ENCODE data around the gene GABPA. TPM values are rescaled to one million over a fixed set of nuclear protein-coding genes. Genes with fewer than 3 reads are reported as not detected.

The GABPA gene
- total and polyA plus RNA-seq, 9 of the 15 experiments (the other 6 are each of a cell fraction or from before 2014, with no cell fraction given) = 8.9 to 35.7 (median 22.8) TPM

GRCh38 chr21:25750085-25750484, 15.3 kb downstream of the GABPA start:
- 88% methylated on average over 6 of the region's 6 CpGs for WGBS (ENCODE audit: insufficient coverage, low coverage, missing lambda C conversion rate)
- no peak for DNase-seq (ENCODE audit: extremely low read depth in 1 of 4, low spot score in 3 of 4)

GRCh38 chr21:25752416-25752815, 17.6 kb downstream of the GABPA start:
- BruUV-seq (replicated peaks) = no TSS peak
- no peaks in the 10 kb centered on the region for H3K9me1 ChIP-seq (ENCODE audit: control insufficient read depth, insufficient read depth, low read length)
- no peak for TF ChIP-seq MCM3 (IDR thresholded peaks at IDR 0.05)
- TF ChIP-seq RBBP5 (IDR thresholded peaks at IDR 0.05; ENCODE audit: borderline replicate concordance, insufficient read depth, low read length, poor library complexity, severe bottlenecking) = no peak
- no peak for TF ChIP-seq CXXC5 (CRISPR knock-in tag; IDR thresholded peaks at IDR 0.05)
- FAIRE-seq (no peak), DNase-seq (ENCODE audit: extremely low read depth in 1 of 4, low spot score in 3 of 4) (no peak), ATAC-seq (no peak)
- no peak overlapping the region for H3K4me2 ChIP-seq (ENCODE audit: insufficient read depth, low read length)
- H3K9me3 ChIP-seq (replicated peaks; ENCODE audit: control insufficient read depth, insufficient read depth, low read depth, low read length) = no peaks in the 10 kb centered on the region
- 94% methylated on average over 1 of the region's 1 CpG for WGBS (ENCODE audit: insufficient coverage, low coverage, missing lambda C conversion rate)
- H3K4me3 ChIP-seq = no peak overlapping the region
- intact Hi-C loops (cut with micrococcal nuclease) (no loop called here), in situ Hi-C loops (cut with MboI) (no loop called here)
- peaks cover 52% of the 10 kb centered on the region; the same call in 2 of the 3 replicates for H3K36me3 ChIP-seq (ENCODE audit: control insufficient read depth, insufficient read depth, low read length)
- H3K9ac ChIP-seq (ENCODE audit: insufficient read depth in 1 of 2, low read depth in 2 of 2, low read length in 2 of 2) = no peak overlapping the region
- H3K27me3 ChIP-seq (ENCODE audit: control insufficient read depth in 2 of 2, insufficient read depth in 2 of 2, low read length in 2 of 2) = no peaks in the 10 kb centered on the region
- no peaks in the 10 kb centered on the region for H3K4me1 ChIP-seq (replicated peaks in 1 of 2; ENCODE audit: control insufficient read depth in 2 of 2, insufficient read depth in 2 of 2, low read length in 2 of 2)
- ChIA-PET CTCF (ENCODE audit: low intra/inter-chr PET ratio) (no interaction called here), POLR2A (interaction anchor here (0.7 to 1.4 kb wide), 4 partner anchors 8 to 18 kb away, joined by 3 to 8 read pairs (median 4); partner anchors contain the start of genes ATP5PF and GABPA)
- H3K79me2 ChIP-seq (ENCODE audit: control insufficient read depth, insufficient read depth, low read length) = no peaks in the 10 kb centered on the region
- H4K20me1 ChIP-seq (replicated peaks; ENCODE audit: control insufficient read depth, insufficient read depth, low read length) = no peaks in the 10 kb centered on the region
- no peak overlapping the region for H3K27ac ChIP-seq (ENCODE audit: extremely low read depth, low read depth, low read length)
- no peak overlapping the region for H2AFZ ChIP-seq (ENCODE audit: low read depth, low read length)

More at GRCh38 chr21:25750085-25750484, 15.3 kb downstream of the GABPA start:
- H3K9ac ChIP-seq (ENCODE audit: insufficient read depth in 1 of 2, low read depth in 2 of 2, low read length in 2 of 2) = no peak overlapping the region
- no peak overlapping the region for H3K4me2 ChIP-seq (ENCODE audit: insufficient read depth, low read length)
- intact Hi-C loops (cut with micrococcal nuclease) = no loop called here
- no TSS peak for BruUV-seq (replicated peaks)
- H3K36me3 ChIP-seq (ENCODE audit: control insufficient read depth, insufficient read depth, low read length) = peaks cover 55% of the 10 kb centered on the region; the same call in 2 of the 3 replicates
- H4K20me1 ChIP-seq (replicated peaks; ENCODE audit: control insufficient read depth, insufficient read depth, low read length) = no peaks in the 10 kb centered on the region
- TF ChIP-seq ZNF431 (CRISPR knock-in tag; IDR thresholded peaks at IDR 0.05) = no peak
- no peak for ATAC-seq
- in situ Hi-C loops (cut with MboI) = no loop called here
- POLR2A ChIA-PET = interaction anchor here (0.6 kb wide), 1 partner anchor 13 kb away, joined by 3 read pairs; no protein-coding TSS in a partner anchor
- H3K9me1 ChIP-seq (ENCODE audit: control insufficient read depth, insufficient read depth, low read length) = no peaks in the 10 kb centered on the region
- CTCF ChIA-PET (ENCODE audit: low intra/inter-chr PET ratio) = no interaction called here
- H3K79me2 ChIP-seq (ENCODE audit: control insufficient read depth, insufficient read depth, low read length) = no peaks in the 10 kb centered on the region
- no peaks in the 10 kb centered on the region for H3K4me1 ChIP-seq (replicated peaks in 1 of 2; ENCODE audit: control insufficient read depth in 2 of 2, insufficient read depth in 2 of 2, low read length in 2 of 2)
- no peaks in the 10 kb centered on the region for H3K27me3 ChIP-seq (ENCODE audit: control insufficient read depth in 2 of 2, insufficient read depth in 2 of 2, low read length in 2 of 2)
- H3K4me3 ChIP-seq = no peak overlapping the region
- H3K27ac ChIP-seq (ENCODE audit: extremely low read depth, low read depth, low read length) = no peak overlapping the region
- no peaks in the 10 kb centered on the region for H3K9me3 ChIP-seq (replicated peaks; ENCODE audit: control insufficient read depth, insufficient read depth, low read depth, low read length)
- H2AFZ ChIP-seq (ENCODE audit: low read depth, low read length) = no peak overlapping the region
- FAIRE-seq = no peak
